GM18507 (cell line): Measurements from ENCODE around the gene PAPOLB.

Source experiments
- DNase-seq: peaks from one replicate; pipeline ENCODE4 v3.0.0; 2011; ENCODE audit warnings: low read depth; ENCODE audit not compliant: insufficient read length; ENCODE audit errors: extremely low spot score
- FAIRE-seq: peaks from 2 replicates; lab custom pipeline; 2011; peaks lifted over from hg19 to GRCh38; lab: Jason Lieb, UNC

The PAPOLB gene

GRCh38 chr7:4879396-4880081 is 17.7 kb upstream of the PAPOLB start:
- no peak for DNase-seq
- no peak for FAIRE-seq

DNA sequence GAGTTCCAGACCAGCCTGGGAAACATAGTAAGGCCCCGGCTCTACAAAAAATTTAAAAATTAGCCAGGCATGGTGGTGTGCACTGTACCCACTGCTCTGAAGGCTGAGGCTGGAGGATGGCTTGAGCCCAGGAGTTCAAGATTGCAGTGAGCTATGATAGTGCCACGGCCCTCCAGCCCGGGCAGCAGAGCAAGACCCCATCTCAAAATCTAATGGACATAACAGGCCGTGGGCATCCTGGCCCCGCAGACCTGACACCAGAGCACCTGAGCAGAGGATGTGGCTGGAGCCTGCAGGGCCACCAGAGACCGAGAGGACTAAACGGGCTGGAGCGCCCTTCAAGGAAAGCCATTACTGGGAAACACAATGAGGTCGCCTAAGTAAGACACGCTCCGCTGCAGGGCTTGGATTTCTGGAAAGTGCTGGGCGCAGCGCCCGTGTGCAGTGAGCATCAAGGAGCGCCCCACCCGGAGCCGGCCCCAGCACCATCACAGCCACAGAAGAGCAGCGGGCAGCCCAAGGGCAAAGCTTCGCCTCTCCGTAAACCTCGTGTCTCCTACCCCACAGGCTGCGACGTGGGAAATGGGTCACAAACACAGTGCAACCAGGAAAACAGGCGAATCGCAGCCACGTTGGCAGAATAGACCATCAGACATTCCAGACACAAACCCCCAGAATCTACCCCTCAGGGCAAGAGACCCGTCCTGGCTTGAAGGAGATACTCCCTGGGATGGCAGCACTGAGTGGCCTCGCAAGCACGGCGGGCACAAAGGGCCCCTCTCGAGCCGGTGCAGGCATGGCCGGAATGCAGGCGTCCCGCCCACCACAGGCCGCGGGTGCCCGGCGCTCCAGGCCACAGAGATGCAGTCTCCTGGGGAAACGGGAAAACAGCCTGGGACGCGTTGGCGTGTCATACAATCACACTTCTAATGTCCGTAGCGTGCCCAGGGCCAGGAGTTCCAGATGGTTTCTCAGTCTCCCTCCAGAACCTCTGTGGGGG is 16.8 kb upstream of the PAPOLB start:
- FAIRE-seq (no peak), DNase-seq (no peak)

GRCh38 chr7:4876586-4876985 is 14.8 kb upstream of the PAPOLB start:
- FAIRE-seq: no peak
- no peak for DNase-seq

DNA sequence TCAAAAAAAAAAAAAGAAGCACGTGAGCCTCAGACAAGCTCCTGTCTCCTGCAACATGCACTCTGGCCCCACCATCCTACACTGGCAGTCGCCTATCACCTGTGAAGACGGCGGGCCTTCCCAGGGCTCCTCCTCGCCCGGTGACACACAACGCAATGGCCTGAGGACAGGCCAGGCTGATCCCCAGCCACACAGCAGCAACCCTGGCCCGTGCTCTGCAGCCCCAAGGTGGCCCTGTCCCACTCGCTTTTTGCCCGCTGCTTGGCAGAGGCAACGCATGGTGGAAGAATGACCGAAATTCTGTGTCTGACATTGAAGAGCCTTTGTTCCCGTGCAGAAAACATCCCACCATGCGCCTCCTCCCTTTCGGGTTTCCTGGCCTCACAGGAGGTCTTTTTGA is 13.6 kb upstream of the PAPOLB start:
- FAIRE-seq: no peak

GRCh38 chr7:4873071-4873944 is 11.5 kb upstream of the PAPOLB start:
- no peak for FAIRE-seq
- DNase-seq: no peak

More for the DNA sequence above, 13.6 kb upstream of the PAPOLB start:
- no peak for DNase-seq

DNA sequence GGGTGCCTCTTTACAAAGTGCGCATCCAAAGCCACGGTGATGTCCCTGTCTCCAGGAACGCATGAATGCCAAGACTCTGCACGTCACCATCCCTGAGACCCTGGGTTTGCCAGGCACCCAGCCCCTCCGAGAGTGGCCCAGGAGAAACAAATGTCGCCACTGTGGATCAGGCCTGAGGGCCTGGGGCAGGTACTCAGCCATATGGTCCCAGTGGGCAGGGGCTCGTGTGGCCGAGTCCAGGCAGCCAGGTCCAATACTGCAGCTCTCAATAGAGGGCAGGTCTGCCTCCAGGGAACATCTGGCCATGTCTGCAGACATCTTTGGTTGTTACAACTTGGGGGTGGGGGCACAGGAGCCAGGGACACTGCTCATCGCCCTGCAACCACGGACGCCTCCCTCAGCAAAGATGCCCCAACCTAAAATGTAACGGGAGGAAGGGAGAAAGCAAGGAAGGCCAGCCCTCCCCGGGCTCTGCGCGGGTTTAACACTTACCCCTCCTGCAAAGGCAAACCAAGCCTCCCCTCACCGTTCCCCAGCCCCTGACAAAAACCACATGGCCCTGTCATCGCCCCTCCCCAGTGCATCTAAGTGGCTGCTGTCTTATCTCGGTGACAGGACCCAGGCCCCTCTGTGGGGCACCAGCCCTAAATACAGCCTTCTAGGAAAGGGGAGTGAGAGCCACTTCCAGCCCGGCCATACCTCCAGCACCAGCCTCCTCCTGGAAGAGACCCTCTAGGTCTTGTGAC is 10.3 kb upstream of the PAPOLB start:
- FAIRE-seq (no peak), DNase-seq (no peak)

GRCh38 chr7:4871056-4871680 is 9.3 kb upstream of the PAPOLB start:
- FAIRE-seq: no peak
- no peak for DNase-seq

DNA sequence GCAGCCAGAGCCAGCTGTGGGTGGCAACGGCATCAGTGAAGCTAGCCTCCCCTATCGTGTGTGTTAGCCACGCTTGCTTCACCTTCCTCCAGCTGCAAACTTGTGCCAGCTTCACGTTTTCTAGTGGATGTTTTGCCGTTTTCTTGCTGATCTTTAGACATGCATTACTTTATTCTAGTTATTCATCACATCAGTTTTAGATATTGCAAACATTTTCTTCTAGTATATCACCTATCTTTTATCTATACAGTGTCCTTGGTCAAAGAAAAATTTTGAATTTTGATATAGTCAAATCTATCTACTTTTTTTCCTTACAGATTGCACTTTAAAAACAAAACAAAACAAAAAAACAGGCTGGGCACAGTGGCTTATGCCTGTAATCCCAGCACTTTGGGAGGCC is 6.7 kb upstream of the PAPOLB start:
- FAIRE-seq (no peak), DNase-seq (no peak)

DNA sequence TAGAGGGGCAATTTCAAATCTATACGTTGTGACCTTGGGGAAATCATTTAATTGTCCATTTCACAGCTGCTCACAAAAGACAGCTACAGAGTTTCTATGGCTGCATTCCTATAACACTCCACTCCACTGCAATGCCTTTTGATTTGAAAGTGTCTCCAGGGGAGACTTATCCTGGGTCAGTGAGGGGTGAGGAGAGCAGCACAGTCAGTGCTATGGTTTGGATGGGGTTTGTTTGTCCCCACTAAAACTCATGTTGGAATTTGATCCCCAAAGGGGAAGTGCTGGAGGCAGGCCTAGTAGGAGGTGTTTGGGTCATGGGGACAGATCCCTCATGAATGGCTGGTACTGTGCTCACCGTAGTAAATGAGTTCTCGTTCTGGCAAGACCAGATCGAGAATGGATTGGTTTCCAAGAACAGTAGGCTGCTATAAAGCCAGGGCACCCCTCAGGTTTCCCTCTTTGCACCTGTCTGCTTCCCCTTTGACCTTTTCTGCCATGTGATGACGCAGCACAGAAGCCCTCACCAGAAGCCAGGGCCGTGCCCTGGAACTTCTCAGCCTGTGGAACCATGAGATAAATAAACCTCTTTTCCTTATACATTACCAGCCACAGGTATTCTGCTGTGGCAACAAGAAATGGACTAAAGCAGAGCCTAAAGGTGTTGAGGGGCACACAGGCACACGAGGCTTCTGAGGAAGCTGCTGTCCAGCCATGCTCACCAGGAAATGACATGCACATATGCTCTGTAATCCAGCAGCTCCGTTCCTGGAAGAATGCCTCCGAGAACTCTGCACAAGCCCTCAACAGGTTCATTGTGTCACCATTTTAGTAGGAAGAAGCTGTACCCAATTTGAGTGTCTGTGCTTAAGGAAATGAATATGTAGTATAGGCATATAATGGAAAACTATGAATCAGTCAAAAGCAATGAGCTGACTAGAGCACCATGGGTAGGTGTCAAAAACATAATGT is 5.0 kb upstream of the PAPOLB start:
- FAIRE-seq: no peak
- DNase-seq: no peak

DNA sequence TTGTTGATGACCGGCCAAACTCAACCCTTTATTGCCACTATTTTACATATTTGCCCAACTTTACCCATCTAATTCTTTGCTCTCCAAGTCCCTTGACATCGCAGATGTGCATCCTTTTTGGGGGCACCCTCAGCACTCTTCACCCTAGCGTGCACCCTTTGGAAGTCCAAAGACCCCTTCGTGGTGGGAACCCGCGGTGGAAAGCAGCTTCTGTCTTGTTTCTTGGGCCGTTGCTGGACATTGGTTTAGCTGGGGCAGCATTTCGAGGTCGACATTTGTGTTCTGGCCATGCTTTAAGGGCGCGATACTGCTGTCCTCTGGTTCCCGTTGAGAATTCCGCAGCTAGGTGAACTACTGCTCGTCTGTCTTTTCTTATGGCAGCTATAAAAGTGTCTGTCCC is 326 bp upstream of the PAPOLB start:
- FAIRE-seq (no peak), DNase-seq (no peak)

GRCh38 chr7:4861227-4861626 is 603 bp downstream of the PAPOLB start:
- no peak for DNase-seq
- FAIRE-seq: no peak

GRCh38 chr7:4857189-4857588 is 4.6 kb downstream of the PAPOLB start:
- FAIRE-seq (no peak), DNase-seq (no peak)

GRCh38 chr7:4856336-4857057 is 5.3 kb downstream of the PAPOLB start:
- DNase-seq (no peak), FAIRE-seq (no peak)

DNA sequence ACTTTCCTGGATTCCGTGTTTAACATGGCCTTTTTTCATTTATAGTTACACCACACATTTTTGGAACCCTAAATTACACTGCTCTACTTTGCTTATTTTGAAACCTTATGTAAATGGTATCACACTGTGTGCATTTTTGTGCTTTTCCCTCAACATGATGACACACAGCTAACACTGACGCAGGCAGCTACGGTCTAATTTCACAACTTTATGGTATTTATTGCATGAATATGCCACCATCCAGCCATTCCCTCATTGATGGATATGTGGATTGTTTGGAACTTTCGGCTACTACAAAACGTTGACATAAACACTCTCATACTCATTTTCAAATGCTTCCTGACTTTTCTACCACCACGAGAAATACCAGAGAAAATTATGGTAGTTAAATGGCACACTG is 6.9 kb downstream of the PAPOLB start:
- FAIRE-seq (no peak), DNase-seq (no peak)

DNA sequence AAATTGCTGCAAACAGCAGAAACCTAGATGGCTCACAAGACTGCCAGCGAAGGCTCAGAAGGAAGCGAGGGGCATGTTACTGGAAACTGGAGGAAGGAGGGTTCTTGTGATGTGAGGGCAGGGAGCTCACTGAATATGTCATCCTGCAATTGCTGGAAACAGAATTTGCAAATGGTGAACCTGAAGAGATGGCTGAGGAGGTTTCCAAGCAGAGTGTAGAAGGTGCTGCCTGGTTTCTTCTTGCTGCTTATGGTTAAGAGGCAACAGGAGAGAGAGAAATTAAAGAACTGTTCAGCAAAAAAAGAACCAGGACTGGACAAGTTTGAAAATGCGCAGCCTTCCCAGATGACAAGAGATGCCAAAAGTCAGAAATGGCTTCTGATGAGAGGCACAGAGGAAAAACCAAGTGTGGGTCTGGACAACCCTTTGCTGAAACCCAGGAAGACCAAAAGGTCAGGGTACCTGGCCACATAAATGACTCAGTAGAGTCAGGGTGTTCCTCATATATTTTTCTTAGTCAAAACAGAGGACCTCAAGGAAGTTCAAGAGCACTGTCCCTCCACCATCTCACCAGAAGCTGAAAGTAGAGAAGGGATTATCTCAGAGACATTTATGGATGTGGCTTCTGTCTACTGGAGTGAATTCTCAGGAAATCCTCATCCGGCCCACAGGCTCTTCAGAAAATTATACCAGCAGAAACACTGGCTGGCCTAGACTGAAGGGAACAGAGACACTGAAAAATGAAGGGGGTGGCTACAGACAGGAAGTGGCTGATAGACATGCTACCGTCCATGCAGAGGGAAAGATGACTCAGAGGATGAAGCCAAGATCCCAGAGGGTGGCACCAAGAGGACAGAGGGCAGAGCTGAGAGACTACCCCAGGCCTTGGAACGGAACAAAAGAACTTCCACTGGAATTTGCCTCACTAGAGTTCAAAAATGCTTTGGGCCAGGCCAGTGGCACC is 10.1 kb downstream of the PAPOLB start:
- FAIRE-seq: no peak
- no peak for DNase-seq

DNA sequence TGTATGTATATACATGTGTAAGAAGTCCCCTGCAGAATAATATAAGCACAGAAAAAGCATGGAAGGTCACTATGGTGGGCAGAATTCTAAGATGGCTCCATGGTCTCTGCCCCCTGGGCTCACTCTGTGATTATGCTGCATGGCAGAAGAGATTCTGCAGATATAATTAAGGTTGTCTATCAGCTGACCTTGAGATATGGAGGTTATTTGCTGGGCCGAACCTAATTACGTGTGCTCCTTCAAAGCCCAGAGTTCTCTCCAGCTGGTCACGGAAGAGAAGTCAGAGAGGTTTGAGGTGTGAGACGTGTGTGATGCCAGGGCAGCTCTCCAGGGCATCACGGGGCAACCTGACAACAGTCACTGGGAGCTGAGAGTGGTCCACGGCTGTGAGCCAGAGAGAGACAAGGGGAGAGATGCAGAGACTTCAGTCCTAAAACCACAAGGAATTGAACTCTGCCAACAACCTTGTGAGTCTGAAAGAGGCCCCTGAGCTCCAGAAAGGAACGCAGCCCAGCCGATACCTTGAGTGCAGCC is 11.5 kb downstream of the PAPOLB start:
- FAIRE-seq (no peak), DNase-seq (no peak)
